Erythroblast (primary cell): Measurements from ENCODE around the gene STX10.

ENCODE experiments used
- GATA1 ChIP-seq: IDR thresholded peaks from 2 replicates; pipeline ENCODE4 v1.6.1; 2011; ENCODE audit warnings: low read depth, mild to moderate bottlenecking, control low read depth, low read length, moderate library complexity
- POLR2A ChIP-seq: IDR thresholded peaks from 2 replicates; pipeline ENCODE4 v1.6.1; 2011; ENCODE audit warnings: mild to moderate bottlenecking, low read length

- TF ChIP-seq POLR2A (no peak), GATA1 (no peak)
Measured at GRCh38 chr19:13163609-13164342, 13.6 kb upstream of the STX10 start.
